Panc1 (cell line): ENCODE data around the gene GALNT14. TPM values are rescaled to one million over a fixed set of nuclear protein-coding genes. Genes with fewer than 3 reads are reported as not detected.

Experiments
- ATAC-seq: fragments of 200-7000 bp; cut with Tn5 transposase; 2 replicates; pipeline ENCODE4 v1.9.1; 2020; ENCODE audit warnings: mild to moderate bottlenecking, moderate library complexity
- BruUV-seq: library from RNA; stranded (reverse); fragments of 400-500 nt; replicated peaks from 2 replicates; lab custom pipeline; 2021; lab: Mats Ljungman, UMichigan
- CTCF ChIA-PET: fragments of 300-600 bp; sonication (Branson Sonifier 250); formaldehyde crosslinking; loops from one replicate; lab custom pipeline; 2022; ENCODE audit warnings: antibody characterized with exemption; lab: Charles Lee
- POLR2A ChIA-PET: fragments of 300-600 bp; sonication (Branson Sonifier 250); formaldehyde crosslinking; loops from one replicate; lab custom pipeline; 2022; ENCODE audit warnings: antibody characterized with exemption; lab: Charles Lee
- DNase-seq: peaks from one replicate; pipeline ENCODE4 v3.0.0-alpha.2; 2010; ENCODE audit warnings: low read depth, low spot score
- H3K27ac ChIP-seq: 2 replicates; pipeline ENCODE4 v1.5.1; 2011; ENCODE audit warnings: mild to moderate bottlenecking, low read length, inconsistent platforms
- H3K27me3 ChIP-seq: fragments of 200-500 bp; sonication (Bioruptor generic); 2 replicates; pipeline ENCODE4 v1.6.0; 2014; ENCODE audit warnings: low read length, inconsistent platforms; ENCODE audit not compliant: control insufficient read depth, insufficient read depth
- H3K36me3 ChIP-seq: fragments of 200-500 bp; sonication (Bioruptor generic); 2 replicates; pipeline ENCODE4 v1.5.1; 2014; ENCODE audit warnings: inconsistent platforms, mild to moderate bottlenecking, low read length, moderate library complexity; ENCODE audit not compliant: control insufficient read depth, insufficient read depth
- H3K4me1 ChIP-seq: 2 replicates; pipeline ENCODE4 v1.5.1; 2011; ENCODE audit warnings: inconsistent platforms, mild to moderate bottlenecking, low read length, moderate library complexity; ENCODE audit not compliant: control insufficient read depth, insufficient read depth
- H3K4me3 ChIP-seq, 2 experiments: 2 replicates each; pipeline ENCODE4 v1.5.1; 2011 to 2012; ENCODE audit warnings: low read depth in 2 of 2, low read length in 2 of 2, mild to moderate bottlenecking in 2 of 2, inconsistent platforms in 1 of 2, moderate library complexity in 1 of 2
- H3K9me3 ChIP-seq: fragments of 200-500 bp; sonication (Bioruptor generic); 2 replicates; pipeline ENCODE4 v1.5.1; 2014; ENCODE audit warnings: low read depth, mild to moderate bottlenecking, inconsistent platforms, low read length, moderate library complexity; ENCODE audit not compliant: control insufficient read depth, insufficient read depth
- POLR2AphosphoS5 ChIP-seq: IDR thresholded peaks from 2 replicates; pipeline ENCODE4 v1.6.1; 2012; ENCODE audit warnings: mild to moderate bottlenecking, low read depth, low read length, moderate library complexity
- SIN3A ChIP-seq: IDR thresholded peaks from 2 replicates; pipeline ENCODE4 v1.6.1; 2012; ENCODE audit warnings: low read depth, mild to moderate bottlenecking, low read length, moderate library complexity, borderline replicate concordance; ENCODE audit not compliant: insufficient read depth
- TCF7L2 ChIP-seq: IDR thresholded peaks from 2 replicates; pipeline ENCODE4 v1.6.1; 2011; ENCODE audit warnings: mild to moderate bottlenecking, low read depth, low read length, inconsistent platforms
- in situ Hi-C: cut with HindIII; loops from 2 replicates; pipeline ENCODE4 v1.10.0; 2016; ENCODE audit warnings: low sequenced_read_pairs, low pct_unique_long_range_greater_than_20kb
- intact Hi-C: fragments of 100-400 bp; cut with micrococcal nuclease; formaldehyde crosslinking; loops from one replicate; pipeline ENCODE4 v1.10.0; 2022; ENCODE audit not compliant: unreplicated experiment
- total RNA-seq: library from RNA; stranded (reverse); gene quantifications from one replicate; pipeline ENCODE4 v1.2.1, GENCODE V29; 2021; ENCODE audit not compliant: unreplicated experiment
- TF ChIP-seq, protein P1 (sequence below): fragments of 450-650 bp; IDR thresholded peaks from 2 replicates; pipeline ENCODE4 v1.5.1; 2017; ENCODE audit warnings: mild to moderate bottlenecking
- TF ChIP-seq, protein P2 (sequence below), 2 experiments: IDR thresholded peaks; 2 replicates each; pipeline ENCODE4 v1.6.1; 2011 to 2012; ENCODE audit warnings: low read depth in 2 of 2, control low read depth in 1 of 2, low read length in 1 of 2, mild to moderate bottlenecking in 1 of 2, moderate library complexity in 1 of 2; ENCODE audit not compliant: insufficient read depth in 1 of 2

The GALNT14 gene
- total RNA-seq, 1 experiment from 2014 or later: 0.67 TPM

DNA sequence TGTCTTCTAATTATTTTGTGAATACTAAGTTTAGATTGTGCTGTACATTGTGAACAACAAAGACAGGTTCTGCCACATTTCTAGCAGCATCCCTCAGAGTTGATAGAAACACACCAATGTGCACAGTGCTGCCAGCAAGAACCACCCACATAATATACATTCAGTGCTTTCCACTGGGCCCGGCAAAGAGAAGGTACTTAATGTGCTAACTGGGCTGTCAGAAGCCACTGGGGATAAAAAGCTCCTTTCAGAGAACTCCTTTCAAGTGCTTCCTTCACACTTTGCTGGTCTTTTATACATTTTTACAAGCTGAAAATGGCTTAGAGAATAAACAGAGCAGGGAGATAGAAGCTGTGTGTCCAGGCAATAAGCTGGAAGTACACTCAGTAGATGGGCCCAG is 273.0 kb downstream of the GALNT14 start:
- H3K9me3 ChIP-seq: no peaks in the 10 kb centered on the region
- ChIA-PET CTCF (no interaction called here), POLR2A (no interaction called here)
- no peak overlapping the region for H3K4me3 ChIP-seq
- DNase-seq (no peak), ATAC-seq (no peak)
- no peaks in the 10 kb centered on the region for H3K36me3 ChIP-seq
- intact Hi-C loops: loop anchor here (10.0 kb wide), 2 partner anchors 310 to 470 kb away; no protein-coding TSS in a partner anchor
- in situ Hi-C loops: no loop called here
- BruUV-seq: no TSS peak
- H3K27ac ChIP-seq: no peak overlapping the region
- TF ChIP-seq, protein P1, sequence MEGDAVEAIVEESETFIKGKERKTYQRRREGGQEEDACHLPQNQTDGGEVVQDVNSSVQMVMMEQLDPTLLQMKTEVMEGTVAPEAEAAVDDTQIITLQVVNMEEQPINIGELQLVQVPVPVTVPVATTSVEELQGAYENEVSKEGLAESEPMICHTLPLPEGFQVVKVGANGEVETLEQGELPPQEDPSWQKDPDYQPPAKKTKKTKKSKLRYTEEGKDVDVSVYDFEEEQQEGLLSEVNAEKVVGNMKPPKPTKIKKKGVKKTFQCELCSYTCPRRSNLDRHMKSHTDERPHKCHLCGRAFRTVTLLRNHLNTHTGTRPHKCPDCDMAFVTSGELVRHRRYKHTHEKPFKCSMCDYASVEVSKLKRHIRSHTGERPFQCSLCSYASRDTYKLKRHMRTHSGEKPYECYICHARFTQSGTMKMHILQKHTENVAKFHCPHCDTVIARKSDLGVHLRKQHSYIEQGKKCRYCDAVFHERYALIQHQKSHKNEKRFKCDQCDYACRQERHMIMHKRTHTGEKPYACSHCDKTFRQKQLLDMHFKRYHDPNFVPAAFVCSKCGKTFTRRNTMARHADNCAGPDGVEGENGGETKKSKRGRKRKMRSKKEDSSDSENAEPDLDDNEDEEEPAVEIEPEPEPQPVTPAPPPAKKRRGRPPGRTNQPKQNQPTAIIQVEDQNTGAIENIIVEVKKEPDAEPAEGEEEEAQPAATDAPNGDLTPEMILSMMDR: no peak
- no peak for TF ChIP-seq POLR2AphosphoS5
- TF ChIP-seq, protein P2, sequence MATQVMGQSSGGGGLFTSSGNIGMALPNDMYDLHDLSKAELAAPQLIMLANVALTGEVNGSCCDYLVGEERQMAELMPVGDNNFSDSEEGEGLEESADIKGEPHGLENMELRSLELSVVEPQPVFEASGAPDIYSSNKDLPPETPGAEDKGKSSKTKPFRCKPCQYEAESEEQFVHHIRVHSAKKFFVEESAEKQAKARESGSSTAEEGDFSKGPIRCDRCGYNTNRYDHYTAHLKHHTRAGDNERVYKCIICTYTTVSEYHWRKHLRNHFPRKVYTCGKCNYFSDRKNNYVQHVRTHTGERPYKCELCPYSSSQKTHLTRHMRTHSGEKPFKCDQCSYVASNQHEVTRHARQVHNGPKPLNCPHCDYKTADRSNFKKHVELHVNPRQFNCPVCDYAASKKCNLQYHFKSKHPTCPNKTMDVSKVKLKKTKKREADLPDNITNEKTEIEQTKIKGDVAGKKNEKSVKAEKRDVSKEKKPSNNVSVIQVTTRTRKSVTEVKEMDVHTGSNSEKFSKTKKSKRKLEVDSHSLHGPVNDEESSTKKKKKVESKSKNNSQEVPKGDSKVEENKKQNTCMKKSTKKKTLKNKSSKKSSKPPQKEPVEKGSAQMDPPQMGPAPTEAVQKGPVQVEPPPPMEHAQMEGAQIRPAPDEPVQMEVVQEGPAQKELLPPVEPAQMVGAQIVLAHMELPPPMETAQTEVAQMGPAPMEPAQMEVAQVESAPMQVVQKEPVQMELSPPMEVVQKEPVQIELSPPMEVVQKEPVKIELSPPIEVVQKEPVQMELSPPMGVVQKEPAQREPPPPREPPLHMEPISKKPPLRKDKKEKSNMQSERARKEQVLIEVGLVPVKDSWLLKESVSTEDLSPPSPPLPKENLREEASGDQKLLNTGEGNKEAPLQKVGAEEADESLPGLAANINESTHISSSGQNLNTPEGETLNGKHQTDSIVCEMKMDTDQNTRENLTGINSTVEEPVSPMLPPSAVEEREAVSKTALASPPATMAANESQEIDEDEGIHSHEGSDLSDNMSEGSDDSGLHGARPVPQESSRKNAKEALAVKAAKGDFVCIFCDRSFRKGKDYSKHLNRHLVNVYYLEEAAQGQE (IDR thresholded peaks at IDR 0.05; ENCODE audit: insufficient read depth in 1 of 2, low read depth in 2 of 2, low read length in 1 of 2): no peak
- no peak for TF ChIP-seq SIN3A
- no peak for TF ChIP-seq TCF7L2
- no peaks in the 10 kb centered on the region for H3K4me1 ChIP-seq
- no peaks in the 10 kb centered on the region for H3K27me3 ChIP-seq

DNA sequence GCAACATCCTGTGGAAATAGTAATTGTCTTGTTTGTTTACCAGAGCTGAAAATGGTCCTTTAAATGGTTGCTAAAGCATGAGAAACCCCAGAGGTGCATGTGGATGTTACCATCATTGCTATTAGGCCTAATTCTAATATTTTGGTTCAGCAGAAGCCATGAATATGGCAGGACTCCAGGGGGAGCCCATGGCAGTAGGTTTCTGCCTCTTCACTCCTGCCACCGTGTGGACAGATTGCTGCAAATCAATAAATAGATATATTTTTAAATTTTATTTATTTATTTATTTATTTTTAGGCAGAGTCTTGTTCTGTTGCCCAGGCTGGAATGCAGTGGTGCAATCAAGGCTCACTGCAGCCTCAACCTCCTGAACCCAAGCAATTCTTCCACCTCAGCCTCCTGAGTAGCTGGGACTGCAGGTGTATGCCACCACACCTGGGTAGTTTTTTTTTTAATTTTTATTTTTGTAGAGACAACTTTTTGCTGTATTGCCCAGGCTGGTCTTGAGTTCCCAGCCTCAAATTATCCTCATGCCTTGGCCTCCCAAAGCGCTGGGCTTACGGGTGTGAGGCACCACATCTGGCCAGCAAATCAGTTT is 276.1 kb downstream of the GALNT14 start:
- in situ Hi-C loops: no loop called here
- H3K36me3 ChIP-seq: no peaks in the 10 kb centered on the region
- CTCF ChIA-PET: interaction anchor here (0.7 kb wide), 2 partner anchors 150 to 390 kb away, joined by 3 to 7 read pairs; no protein-coding TSS in a partner anchor
- H3K9me3 ChIP-seq: no peaks in the 10 kb centered on the region
- DNase-seq (peak; percentile 42), ATAC-seq (no peak)
- H3K27me3 ChIP-seq: no peaks in the 10 kb centered on the region
- TF ChIP-seq, protein P1: peak; percentile 79
- TF ChIP-seq TCF7L2 (no peak), POLR2AphosphoS5 (no peak), SIN3A (no peak)
- TF ChIP-seq, protein P2 (IDR thresholded peaks at IDR 0.05; ENCODE audit: insufficient read depth in 1 of 2, low read depth in 2 of 2, low read length in 1 of 2): no peak
- no peak overlapping the region for H3K27ac ChIP-seq
- no peak overlapping the region for H3K4me3 ChIP-seq
- H3K4me1 ChIP-seq: no peaks in the 10 kb centered on the region
- POLR2A ChIA-PET: no interaction called here
- intact Hi-C loops: loop anchor here (5.0 to 10.0 kb wide), 3 partner anchors 150 to 473 kb away; no protein-coding TSS in a partner anchor
- no TSS peak for BruUV-seq
